Heart left ventricle (tissue), 13 donors: Measurements from ENCODE around the gene RUNX1.

Source experiments
- POLR2A ChIP-seq, 2 donors: fragments of 450-650 bp; IDR thresholded peaks; one replicate each; pipeline ENCODE4 v1.6.1; 2017; ENCODE audit warnings: antibody characterized with exemption in 2 of 2, mild to moderate bottlenecking in 2 of 2, moderate library complexity in 2 of 2
- TF ChIP-seq, protein P1 (sequence below), 12 donors: fragments of 200-600 bp; sonication (generic) in 4 of 12; IDR thresholded peaks; one replicate each; pipeline versions ENCODE4 v1.5.0 to v1.8.0; 2018 to 2022; ENCODE audit warnings: antibody characterized with exemption in 12 of 12, mild to moderate bottlenecking in 5 of 12
- donor health status: ischemic (EF 13 %, LVEDD 7.1; RV severe dilation, severe dysfunction).
- donor health status: DM: no; HTN: yes; CAD: no.
- donor health status: DM: no; HTN: no; CAD: no.
- donor health status: ischemic (EF 25% LVEDD 6.9; RV normal size, moderate dysfunction).
- donor health status: ischemic (EF 25% LVEDD 5.7; RV mildly dilated, moderate dysfunction).
- donor health status: ischemic (EF 35%, LVEDD 5.7; RV mildly dilated, moderate dysfunction).
- donor health status: nonischemic (EF 11% LVEDD 7.7; RV severe dilation, severe dysfunction).
- donor health status: DM: yes; HTN: yes; CAD: no.
- donor health status: PGD.
- donor health status: ischemic (EF 29% LVEDD 5.4; RV normal size, mild dysfunction).
- donor health status: nonischemic (EF 23%, LVEDD 6.1; RV moderate dilation, normal function).

DNA sequence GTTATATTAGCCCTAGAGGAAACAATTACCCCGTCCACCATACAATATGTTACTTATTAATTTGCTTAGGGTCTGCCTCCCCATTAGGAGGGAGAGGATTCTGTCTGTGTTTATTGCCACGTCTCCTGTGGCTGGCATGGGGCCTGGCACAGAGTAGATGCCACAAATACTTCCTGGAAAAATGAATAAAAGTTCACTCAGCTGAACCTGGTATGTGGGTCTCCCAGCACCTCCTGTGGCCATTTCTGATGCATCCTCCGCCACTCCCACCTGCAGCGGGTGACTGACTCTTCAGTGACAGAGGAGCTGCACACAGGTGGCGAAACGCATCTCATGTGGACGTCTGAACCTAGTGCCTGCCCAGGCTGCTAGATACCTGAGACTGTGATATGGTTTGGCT, 267.6 kb downstream of the RUNX1 start:
- TF ChIP-seq, protein P1, sequence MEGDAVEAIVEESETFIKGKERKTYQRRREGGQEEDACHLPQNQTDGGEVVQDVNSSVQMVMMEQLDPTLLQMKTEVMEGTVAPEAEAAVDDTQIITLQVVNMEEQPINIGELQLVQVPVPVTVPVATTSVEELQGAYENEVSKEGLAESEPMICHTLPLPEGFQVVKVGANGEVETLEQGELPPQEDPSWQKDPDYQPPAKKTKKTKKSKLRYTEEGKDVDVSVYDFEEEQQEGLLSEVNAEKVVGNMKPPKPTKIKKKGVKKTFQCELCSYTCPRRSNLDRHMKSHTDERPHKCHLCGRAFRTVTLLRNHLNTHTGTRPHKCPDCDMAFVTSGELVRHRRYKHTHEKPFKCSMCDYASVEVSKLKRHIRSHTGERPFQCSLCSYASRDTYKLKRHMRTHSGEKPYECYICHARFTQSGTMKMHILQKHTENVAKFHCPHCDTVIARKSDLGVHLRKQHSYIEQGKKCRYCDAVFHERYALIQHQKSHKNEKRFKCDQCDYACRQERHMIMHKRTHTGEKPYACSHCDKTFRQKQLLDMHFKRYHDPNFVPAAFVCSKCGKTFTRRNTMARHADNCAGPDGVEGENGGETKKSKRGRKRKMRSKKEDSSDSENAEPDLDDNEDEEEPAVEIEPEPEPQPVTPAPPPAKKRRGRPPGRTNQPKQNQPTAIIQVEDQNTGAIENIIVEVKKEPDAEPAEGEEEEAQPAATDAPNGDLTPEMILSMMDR (IDR thresholded peaks at IDR 0.05): no peak
- no peak for TF ChIP-seq POLR2A (IDR thresholded peaks at IDR 0.05)
